PC-3 (cell line): ENCODE measurements around the gene IGIP. TPM values are rescaled to one million over a fixed set of nuclear protein-coding genes. Genes with fewer than 3 reads are reported as not detected.

Source experiments
- ATAC-seq: fragments of 200-7000 bp; cut with Tn5 transposase; 2 replicates; pipeline ENCODE4 v1.9.1; 2020; ENCODE audit warnings: mild to moderate bottlenecking, moderate library complexity
- BruUV-seq: library from RNA; stranded (reverse); fragments of 400-500 nt; replicated peaks from 2 replicates; lab custom pipeline; 2021; lab: Mats Ljungman, UMichigan
- CTCF ChIA-PET: fragments of 300-600 bp; sonication (Branson Sonifier 250); formaldehyde crosslinking; loops from one replicate; lab custom pipeline; 2022; ENCODE audit warnings: antibody characterized with exemption; lab: Charles Lee
- POLR2A ChIA-PET: fragments of 300-600 bp; sonication (Branson Sonifier 250); formaldehyde crosslinking; loops from one replicate; lab custom pipeline; 2022; ENCODE audit warnings: antibody characterized with exemption; ENCODE audit not compliant: unreplicated experiment; lab: Charles Lee
- DNase-seq: peaks from one replicate; pipeline ENCODE4 v3.0.0-alpha.2; 2015
- H2AFZ ChIP-seq: fragments of 300-600 bp; sonication (generic); 2 replicates; pipeline ENCODE4 v1.6.0; 2016; ENCODE audit warnings: antibody characterized with exemption, low read length
- H3F3A ChIP-seq: fragments of 300-600 bp; sonication (generic); one replicate; pipeline ENCODE4 v1.6.0; 2017; ENCODE audit warnings: antibody characterized with exemption, low read length, control low read depth, mild to moderate bottlenecking; ENCODE audit not compliant: unreplicated experiment
- H3K27ac ChIP-seq: fragments of 300-600 bp; sonication (generic); 2 replicates; pipeline ENCODE4 v1.5.1; 2016; ENCODE audit warnings: mild to moderate bottlenecking, low read length
- H3K27me3 ChIP-seq: fragments of 300-600 bp; sonication (generic); 2 replicates; pipeline ENCODE4 v1.6.1; 2016; ENCODE audit warnings: low read length, mixed read lengths
- H3K36me3 ChIP-seq: fragments of 300-600 bp; sonication (generic); 2 replicates; pipeline ENCODE4 v1.6.1; 2016; ENCODE audit warnings: low read depth, mixed run types, low read length, mixed read lengths
- H3K4me1 ChIP-seq: fragments of 300-600 bp; sonication (generic); 2 replicates; pipeline ENCODE4 v1.5.1; 2016; ENCODE audit warnings: low read length; ENCODE audit not compliant: insufficient read depth
- H3K4me2 ChIP-seq: fragments of 300-600 bp; sonication (generic); 2 replicates; pipeline ENCODE4 v1.6.0; 2016; ENCODE audit warnings: low read length
- H3K4me3 ChIP-seq: fragments of 300-600 bp; sonication (generic); 2 replicates; pipeline ENCODE4 v1.5.1; 2016; ENCODE audit warnings: mild to moderate bottlenecking, low read length, mixed read lengths
- H3K79me2 ChIP-seq: fragments of 300-600 bp; sonication (generic); 2 replicates; pipeline ENCODE4 v1.6.1; 2017; ENCODE audit warnings: low read length, mixed read lengths
- H3K9ac ChIP-seq: fragments of 300-600 bp; sonication (generic); 2 replicates; pipeline ENCODE4 v1.6.0; 2016; ENCODE audit warnings: mild to moderate bottlenecking, low read length
- H3K9me2 ChIP-seq: fragments of 300-600 bp; sonication (generic); replicated peaks from 2 replicates; pipeline ENCODE4 v1.6.1; 2016; ENCODE audit warnings: mixed run types, low read length, mixed read lengths
- H3K9me3 ChIP-seq: fragments of 300-600 bp; sonication (generic); 2 replicates; pipeline ENCODE4 v1.6.1; 2016; ENCODE audit warnings: low read length, mixed read lengths
- H4K20me1 ChIP-seq: fragments of 300-600 bp; sonication (generic); 2 replicates; pipeline ENCODE4 v1.6.1; 2016; ENCODE audit warnings: low read length, mixed read lengths
- CTCF ChIP-seq: fragments of 300-600 bp; sonication (generic); conservative IDR thresholded peaks from 2 replicates; pipeline ENCODE4 v1.5.1; 2017; ENCODE audit warnings: antibody characterized with exemption, low read depth, mild to moderate bottlenecking, low read length
- EZH2 ChIP-seq: fragments of 300-600 bp; sonication (generic); IDR thresholded peaks from one replicate; pipeline ENCODE4 v1.6.1; 2017; ENCODE audit warnings: antibody characterized with exemption, mild to moderate bottlenecking, low read length; ENCODE audit not compliant: unreplicated experiment
- EZH2phosphoT487 ChIP-seq: fragments of 300-600 bp; sonication (generic); IDR thresholded peaks from 2 replicates; pipeline ENCODE4 v1.6.1; 2018; ENCODE audit warnings: mild to moderate bottlenecking, antibody characterized with exemption, low read length, borderline replicate concordance
- intact Hi-C: fragments of 100-400 bp; cut with micrococcal nuclease; formaldehyde crosslinking; loops from 2 replicates; pipeline ENCODE4 v1.9.0; 2023
- total RNA-seq: library from RNA; depleted of rRNA; stranded (reverse); fragments of >200 nt; gene quantifications from 2 replicates; pipeline ENCODE4 v1.2.3, GENCODE V29; 2014

IGIP gene
- total RNA-seq, 1 experiment from 2014 or later, result 1.3 TPM

- no peaks in the 10 kb centered on the region for H3K79me2 ChIP-seq
- H3K9me2 ChIP-seq, result no peaks in the 10 kb centered on the region
- peak overlapping the region; percentile 98 for H2AFZ ChIP-seq
- H3K4me3 ChIP-seq, result peak overlapping the region; percentile 59
- H3K36me3 ChIP-seq, result no peaks in the 10 kb centered on the region
- no peaks in the 10 kb centered on the region for H3K9me3 ChIP-seq
- ATAC-seq (peak; percentile 99), DNase-seq (peak; percentile 91)
- no peaks in the 10 kb centered on the region for H3F3A ChIP-seq
- H3K4me2 ChIP-seq, result peak overlapping the region; percentile 87
- H3K27ac ChIP-seq, result no peak overlapping the region
- no TSS peak for BruUV-seq
- H4K20me1 ChIP-seq, result no peaks in the 10 kb centered on the region
- peak overlapping the region; percentile 59; the same call in 1 of the 2 replicates for H3K9ac ChIP-seq
- POLR2A ChIA-PET, result no interaction called here
- TF ChIP-seq EZH2phosphoT487, result no peak
- peak; percentile 90 for TF ChIP-seq CTCF
- peaks cover 5% of the 10 kb centered on the region for H3K4me1 ChIP-seq
- CTCF ChIA-PET, result no interaction called here
- H3K27me3 ChIP-seq, result no peaks in the 10 kb centered on the region
- intact Hi-C loops, result loop anchor here (1.0 kb wide), 3 partner anchors 82 to 370 kb away; no protein-coding TSS in a partner anchor
These were observed 31.5 kb downstream of the IGIP start for GRCh38 chr5:140157032-140157781.

GRCh38 chr5:140159014-140159927, 33.5 kb downstream of the IGIP start:
- no peak overlapping the region for H3K27ac ChIP-seq
- intact Hi-C loops, result no loop called here
- no peaks in the 10 kb centered on the region for H3K9me3 ChIP-seq
- no peaks in the 10 kb centered on the region for H3K79me2 ChIP-seq
- H3F3A ChIP-seq, result no peaks in the 10 kb centered on the region
- TF ChIP-seq CTCF (no peak), EZH2 (no peak), EZH2phosphoT487 (no peak)
- POLR2A ChIA-PET, result no interaction called here
- H3K27me3 ChIP-seq, result no peaks in the 10 kb centered on the region
- H3K4me1 ChIP-seq, result peaks cover 5% of the 10 kb centered on the region
- ATAC-seq, result no peak
- no TSS peak for BruUV-seq
- CTCF ChIA-PET, result interaction anchor here (0.5 to 0.7 kb wide), 2 partner anchors 10 to 16 kb away, joined by 3 to 4 read pairs; no protein-coding TSS in a partner anchor
- no peak overlapping the region for H2AFZ ChIP-seq
- no peak for DNase-seq
- no peak overlapping the region for H3K4me2 ChIP-seq
- H4K20me1 ChIP-seq, result no peaks in the 10 kb centered on the region
- H3K36me3 ChIP-seq, result no peaks in the 10 kb centered on the region
- H3K4me3 ChIP-seq, result no peak overlapping the region
- H3K9me2 ChIP-seq, result no peaks in the 10 kb centered on the region
- H3K9ac ChIP-seq, result no peak overlapping the region
